Left colon (tissue), 2 donors: ENCODE data around the gene ULK4. TPM values are rescaled to one million over a fixed set of nuclear protein-coding genes. Genes with fewer than 3 reads are reported as not detected.
"Not testable (repeated sequence)": the region's sequence is repeated elsewhere in the genome, so short reads cannot be mapped to it uniquely, and the experiment has no call there.

Source experiments
- ATAC-seq: fragments of 200-7000 bp; cut with Tn5 transposase; one replicate; pipeline ENCODE4 v1.9.1; 2020; ENCODE audit warnings: mild to moderate bottlenecking, moderate library complexity
- DNase-seq, 2 donors: peaks; one replicate each; pipeline ENCODE4 v3.0.0-alpha.2; 2020
- intact Hi-C, 2 donors: fragments of 100-400 bp; cut with DNase I in 1 of 2; cut with micrococcal nuclease in 1 of 2; formaldehyde crosslinking; loops; one replicate each; pipeline versions ENCODE4 v1.11.2 to v1.14.0; 2022; cut with DNase I, micrococcal nuclease
- total RNA-seq, 2 donors: library from RNA; stranded (reverse); fragmentation: NEBNext Ultra II Directional; extraction: Animal tissue kit (Norgen Biotek cat#: 25700); gene quantifications; one replicate each; pipeline ENCODE4 v1.2.1, GENCODE V29; 2021
- donor health status: DM: no; HTN: no; CAD: no.
- donor health status: DM: yes; HTN: yes; CAD: no.

Gene ULK4
- total RNA-seq, 2 donors from 2014 or later, result 5.3 to 5.7 TPM

DNA sequence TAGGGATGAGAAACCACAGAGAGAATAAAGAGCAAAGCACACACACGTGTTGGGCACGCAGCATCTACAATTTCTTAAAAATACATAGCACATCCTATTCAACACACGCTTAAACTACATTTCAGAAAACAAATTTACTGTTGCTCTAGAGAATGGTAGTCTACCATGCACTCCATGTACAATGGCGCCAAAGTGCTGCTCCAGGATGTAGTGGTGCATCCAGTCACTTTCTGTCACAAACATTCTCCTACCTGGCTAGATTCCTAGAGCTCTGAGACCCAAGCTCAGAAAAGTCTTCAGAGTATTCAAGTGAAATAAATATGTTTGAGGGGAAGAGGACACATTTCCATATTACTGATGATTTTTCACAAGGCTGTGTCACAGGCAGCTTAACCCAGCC, 388.3 kb downstream of the ULK4 start:
- intact Hi-C loops, result no loop called here
- DNase-seq, result no peak
- ATAC-seq, result no peak

DNA sequence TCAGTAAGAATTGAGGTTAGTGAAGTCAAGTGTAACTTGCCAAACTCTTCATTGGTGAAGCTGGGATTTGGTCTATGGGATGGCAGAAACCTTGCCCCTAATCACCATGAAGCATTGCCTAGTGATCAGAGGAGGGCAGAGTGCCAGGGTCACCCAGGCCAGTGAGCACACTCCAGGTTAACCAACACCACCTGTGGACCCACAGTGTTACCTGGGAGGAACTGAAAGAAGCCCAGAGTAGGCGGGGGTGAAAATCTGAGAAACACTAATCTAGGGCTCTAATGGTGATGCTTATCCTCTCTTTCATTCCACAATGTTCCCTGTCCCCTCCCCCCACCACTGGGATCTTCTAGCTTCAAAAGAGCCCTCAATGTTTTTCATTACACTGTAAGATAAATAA, 389.8 kb downstream of the ULK4 start:
- DNase-seq (no peak), ATAC-seq (no peak)
- intact Hi-C loops, result no loop called here

DNA sequence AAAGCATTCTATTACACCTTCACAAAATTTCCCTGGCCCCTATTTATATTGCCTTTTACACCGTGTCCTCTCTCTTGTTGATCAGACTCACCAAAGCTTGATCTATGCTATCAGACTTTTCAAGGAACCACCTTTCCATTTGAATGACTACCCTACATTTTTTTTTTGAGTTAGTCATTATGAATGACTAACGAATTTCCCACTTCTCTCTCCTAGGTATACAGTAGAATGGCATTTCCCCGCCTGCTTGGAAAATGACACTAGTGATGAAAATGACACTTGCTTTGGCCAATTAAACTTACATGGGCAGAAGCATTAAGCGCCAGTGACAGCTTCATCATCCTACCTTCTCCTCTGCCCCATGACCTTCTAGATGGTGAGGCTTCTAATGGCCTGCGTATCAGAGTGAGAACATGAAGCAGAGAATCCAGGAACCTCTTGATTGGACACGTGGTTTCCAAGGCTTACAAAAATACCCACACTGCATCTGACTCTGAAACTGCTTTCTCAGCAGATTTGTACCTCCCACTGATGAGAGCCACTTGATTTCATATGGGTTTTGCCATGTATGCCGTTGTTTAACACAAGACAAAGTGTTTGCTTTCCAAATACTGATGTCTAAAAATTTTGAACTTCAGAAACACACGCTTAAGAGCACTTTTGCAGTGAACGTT, 392.1 kb downstream of the ULK4 start:
- ATAC-seq (no peak), DNase-seq (no peak)
- intact Hi-C loops, result no loop called here

DNA sequence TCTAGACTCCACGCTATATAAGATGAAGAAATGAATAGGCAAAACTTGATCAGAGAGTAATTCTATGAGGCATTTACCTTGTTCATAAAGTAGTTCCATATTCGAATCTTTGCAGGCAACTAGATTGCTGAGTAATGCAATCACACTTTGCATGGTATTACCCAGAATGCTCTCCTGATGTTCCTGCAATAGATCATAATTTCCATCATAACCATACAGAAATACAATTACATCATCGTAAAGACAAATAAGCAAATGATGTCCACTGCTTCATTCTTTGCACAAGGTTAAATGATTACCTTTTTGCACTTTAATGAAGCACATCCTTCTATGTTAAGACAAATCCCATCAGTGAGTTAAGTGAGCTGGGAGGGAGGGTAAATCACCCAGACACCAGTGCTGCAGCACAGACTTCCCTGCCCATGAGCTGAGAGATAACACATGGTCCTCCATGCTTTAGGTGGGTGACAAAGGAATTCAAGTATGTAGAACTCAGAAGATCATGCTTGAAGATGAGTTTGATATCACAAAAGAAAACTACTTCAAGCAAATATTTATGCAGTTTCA, 395.9 kb downstream of the ULK4 start:
- DNase-seq (no peak), ATAC-seq (peak; percentile 77)
- intact Hi-C loops, result no loop called here

DNA sequence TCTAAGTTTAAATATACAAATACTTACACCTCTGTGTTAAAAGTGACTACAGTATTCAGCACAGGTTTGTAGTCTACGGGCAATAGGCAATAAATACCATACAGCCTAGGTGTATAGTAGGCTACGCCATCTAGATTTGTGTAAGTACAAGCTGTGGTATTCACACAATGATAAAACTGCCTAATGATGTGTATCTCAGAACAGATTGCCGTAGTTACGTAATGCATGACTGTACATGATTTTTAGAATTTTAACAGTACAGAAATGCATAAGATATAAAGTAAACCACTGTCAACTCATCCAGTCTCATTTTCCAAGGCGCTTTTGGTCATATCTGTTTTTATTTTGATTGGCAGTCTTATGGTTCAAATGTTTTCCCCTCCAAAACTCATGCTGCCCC, 396.9 kb downstream of the ULK4 start:
- intact Hi-C loops, result no loop called here
- no peak for ATAC-seq
- no peak for DNase-seq

DNA sequence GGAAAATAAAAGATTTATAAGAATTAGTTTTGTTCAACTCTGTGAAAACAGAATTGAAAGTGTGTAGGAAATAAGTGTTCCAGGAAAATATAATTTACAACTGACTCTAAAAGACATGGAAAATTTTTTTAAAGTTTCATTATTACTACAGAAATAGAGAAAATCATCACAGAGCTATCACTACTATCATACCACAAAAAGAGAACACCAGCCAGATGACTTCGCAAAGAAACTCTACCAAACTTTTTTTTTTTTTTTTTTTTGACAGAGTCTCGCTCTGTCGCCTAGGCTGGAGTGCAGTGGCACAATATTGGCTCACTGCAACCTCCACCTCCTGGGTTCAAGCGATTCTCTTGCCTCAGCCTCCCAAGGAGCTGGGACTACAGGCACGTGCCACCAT, 405.7 kb downstream of the ULK4 start:
- ATAC-seq, intact Hi-C loops, DNase-seq: not testable (repeated sequence)

DNA sequence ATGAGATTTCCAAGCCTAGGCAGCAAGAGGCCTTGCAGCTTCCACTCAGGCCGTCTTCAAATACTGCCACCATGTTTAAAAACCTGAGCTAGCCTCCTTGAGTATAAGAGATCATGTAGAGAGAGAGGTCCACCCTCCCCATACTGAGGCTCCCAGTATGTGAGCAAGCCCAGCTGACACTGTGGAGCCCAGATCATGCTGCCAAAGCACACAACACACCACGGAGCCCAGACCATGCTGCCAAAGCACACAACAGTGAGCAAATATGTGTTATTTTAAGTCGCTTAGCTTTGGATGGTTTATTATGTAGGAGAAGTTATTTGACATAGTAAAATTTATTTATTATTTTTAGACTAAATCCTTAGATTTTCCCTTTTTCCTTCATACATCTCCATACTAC, 428.9 kb downstream of the ULK4 start:
- intact Hi-C loops, result no loop called here
- no peak for DNase-seq
- no peak for ATAC-seq

DNA sequence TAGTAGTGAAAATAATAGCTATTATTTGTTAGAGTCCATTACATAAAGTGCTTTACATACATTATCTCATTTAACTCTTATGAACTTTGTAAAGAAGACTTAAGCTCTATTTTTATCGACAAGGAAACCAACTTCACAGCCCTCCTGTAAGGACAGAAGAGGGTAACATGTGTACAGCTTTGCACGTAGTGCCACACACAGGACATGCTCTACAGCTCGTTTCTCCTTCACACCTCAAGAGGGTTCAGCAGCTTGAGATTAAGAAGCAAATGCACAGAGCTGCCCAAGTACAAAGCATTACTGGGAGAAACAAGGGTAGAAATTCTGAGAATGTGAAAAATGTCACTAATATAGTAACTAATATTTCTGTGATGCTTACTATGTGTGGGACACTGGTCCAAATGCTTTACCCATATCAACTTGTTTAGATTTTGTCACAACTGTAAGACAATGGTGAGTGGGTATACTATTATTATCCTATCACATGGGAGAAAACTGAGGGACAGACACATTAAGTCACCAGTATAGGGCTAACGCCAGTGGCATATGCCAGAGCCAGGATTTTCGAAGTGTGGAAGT, 434.8 kb downstream of the ULK4 start:
- intact Hi-C loops, result no loop called here
- ATAC-seq (no peak), DNase-seq (no peak)

DNA sequence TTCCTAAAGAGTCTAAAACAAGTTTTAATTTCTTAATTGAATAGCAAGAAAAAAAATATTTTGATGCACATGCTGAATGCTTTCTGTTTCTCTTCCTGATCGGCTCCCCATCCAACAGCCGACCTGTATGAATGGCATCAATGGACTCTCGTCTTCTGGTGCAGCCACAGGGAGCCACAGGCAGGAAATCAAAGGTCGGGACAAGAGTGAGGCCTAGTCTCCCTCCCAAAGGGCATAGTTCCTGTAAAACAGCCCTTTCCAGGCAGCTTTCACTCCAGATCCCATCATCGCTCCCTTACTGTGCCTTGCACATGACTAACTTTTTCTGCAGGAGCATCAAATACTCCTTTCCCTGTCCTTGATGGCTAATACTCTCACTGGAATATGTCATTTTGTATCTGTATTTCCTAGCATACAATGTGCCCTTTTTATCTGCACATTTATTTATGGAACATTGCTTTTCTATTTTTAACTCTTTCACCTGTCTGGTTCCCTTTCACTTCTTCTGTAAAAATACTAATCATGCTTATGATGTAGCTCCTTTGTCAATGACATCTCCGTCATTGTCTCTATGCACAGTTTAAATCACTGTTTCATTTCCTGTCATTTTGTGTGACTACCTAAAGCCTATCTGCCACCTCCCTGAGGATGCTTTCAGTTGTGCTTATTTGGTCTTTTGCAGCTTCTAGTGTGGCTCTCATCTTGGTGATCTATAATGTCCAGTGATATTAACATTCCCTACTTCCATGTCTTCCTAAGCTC, 436.4 kb downstream of the ULK4 start:
- ATAC-seq (no peak), DNase-seq (no peak)
- intact Hi-C loops, result no loop called here

DNA sequence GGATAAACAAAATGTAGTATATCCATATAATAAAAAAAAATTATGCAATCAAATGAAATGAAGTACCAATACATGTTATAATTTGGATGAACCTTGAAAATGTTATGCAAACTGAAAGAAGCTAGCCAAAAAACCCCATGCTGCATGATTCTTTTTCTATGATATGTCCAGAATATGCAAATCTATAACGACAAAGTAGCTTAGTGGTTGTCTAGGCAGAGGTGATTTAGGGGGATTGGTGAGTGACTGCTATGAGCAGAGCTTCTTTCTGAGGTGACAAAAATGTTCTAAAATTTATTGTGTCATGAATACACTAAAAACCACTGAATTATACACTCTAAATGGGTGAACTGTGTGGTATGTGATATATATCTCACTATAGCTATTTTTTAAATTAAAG, 438.0 kb downstream of the ULK4 start:
- ATAC-seq, result no peak
- no peak for DNase-seq
- intact Hi-C loops, result no loop called here

DNA sequence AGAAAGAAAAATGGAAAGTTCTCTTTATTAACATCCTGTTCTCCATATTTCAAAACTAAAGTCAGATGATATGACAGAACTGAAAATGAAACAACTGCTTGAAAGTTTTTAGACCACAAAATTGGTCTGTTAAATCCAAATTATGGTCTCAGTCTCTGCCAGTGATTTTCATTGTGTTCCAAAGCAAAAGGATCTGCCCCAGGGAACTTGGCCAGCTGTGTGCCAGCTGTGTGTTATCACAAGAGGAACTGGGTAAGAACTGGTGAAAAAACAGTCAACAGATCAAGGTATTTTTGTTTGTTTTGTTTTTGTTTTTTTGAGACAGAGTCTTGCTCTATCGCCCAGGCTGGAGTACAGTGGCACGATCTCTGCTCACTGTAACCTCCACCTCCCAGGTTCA, 439.3 kb downstream of the ULK4 start:
- intact Hi-C loops, result no loop called here
- ATAC-seq (no peak), DNase-seq (no peak)

DNA sequence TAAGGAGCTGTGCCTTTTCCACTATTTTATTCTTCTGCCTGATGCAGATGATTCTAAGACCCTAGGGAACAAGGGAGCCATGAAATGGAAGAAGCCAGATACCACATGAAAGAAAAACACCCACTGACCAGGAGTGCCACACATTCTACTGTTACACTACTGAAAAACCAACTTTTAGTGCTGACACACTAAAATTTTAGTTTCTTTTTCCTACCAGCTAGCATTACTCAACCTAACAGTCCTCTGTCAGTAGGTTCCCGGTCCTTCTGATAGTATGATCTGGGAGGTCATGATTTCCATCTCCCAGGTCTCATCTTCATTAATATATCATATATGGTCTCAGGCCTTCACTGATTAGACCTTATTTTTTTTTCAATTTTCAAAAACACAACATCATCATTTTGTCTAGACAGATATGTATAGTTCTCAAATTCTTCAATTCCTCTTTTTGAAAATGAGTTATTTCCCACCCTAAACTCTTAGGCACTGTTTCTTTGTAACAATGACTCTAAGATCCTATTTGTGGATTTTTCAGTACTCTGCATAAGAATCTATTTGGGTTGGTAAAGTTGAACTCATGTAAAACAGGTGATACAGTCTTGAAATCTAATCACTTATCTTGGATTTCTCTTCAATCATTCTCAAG, 440.8 kb downstream of the ULK4 start:
- intact Hi-C loops, result no loop called here
- no peak for DNase-seq
- no peak for ATAC-seq

DNA sequence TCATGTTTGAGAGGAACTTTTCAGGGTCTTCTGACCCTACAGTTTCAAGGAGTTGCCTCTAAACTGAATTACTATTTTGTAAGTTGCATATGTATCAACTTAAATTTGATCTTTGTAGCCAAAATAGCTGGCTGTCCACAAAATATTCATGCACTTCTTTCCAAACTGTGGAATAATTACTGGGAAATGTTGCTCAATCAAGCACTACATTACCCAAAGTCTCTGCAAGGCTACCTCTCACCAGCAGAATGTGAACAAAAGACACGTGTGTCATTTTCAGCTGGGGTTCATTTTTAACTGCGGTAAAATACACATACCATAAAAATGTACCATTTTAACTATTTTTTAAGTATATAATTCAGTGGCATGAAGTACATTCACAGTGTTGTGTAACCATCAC, 442.2 kb downstream of the ULK4 start:
- DNase-seq (no peak), ATAC-seq (no peak)
- intact Hi-C loops, result no loop called here

DNA sequence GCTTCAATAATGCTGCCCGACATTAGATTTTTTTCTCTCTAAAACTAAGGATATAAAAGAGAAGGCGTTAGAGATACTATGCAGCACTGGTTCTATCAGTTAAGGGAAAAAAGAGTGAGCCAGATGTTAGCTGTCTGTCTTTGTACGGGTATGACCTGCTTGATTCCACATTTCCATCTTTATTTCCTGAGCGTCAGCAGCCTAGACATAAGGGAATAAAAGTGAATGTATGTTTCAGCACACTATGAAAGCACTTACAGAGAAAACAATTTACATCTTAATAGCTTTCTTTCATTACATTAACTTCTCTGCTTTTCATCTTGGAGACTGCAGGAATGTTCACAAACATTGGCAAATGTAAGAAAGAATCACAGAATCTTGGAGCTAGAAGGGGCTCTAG, 443.3 kb downstream of the ULK4 start:
- ATAC-seq (no peak), DNase-seq (no peak)
- intact Hi-C loops, result no loop called here

DNA sequence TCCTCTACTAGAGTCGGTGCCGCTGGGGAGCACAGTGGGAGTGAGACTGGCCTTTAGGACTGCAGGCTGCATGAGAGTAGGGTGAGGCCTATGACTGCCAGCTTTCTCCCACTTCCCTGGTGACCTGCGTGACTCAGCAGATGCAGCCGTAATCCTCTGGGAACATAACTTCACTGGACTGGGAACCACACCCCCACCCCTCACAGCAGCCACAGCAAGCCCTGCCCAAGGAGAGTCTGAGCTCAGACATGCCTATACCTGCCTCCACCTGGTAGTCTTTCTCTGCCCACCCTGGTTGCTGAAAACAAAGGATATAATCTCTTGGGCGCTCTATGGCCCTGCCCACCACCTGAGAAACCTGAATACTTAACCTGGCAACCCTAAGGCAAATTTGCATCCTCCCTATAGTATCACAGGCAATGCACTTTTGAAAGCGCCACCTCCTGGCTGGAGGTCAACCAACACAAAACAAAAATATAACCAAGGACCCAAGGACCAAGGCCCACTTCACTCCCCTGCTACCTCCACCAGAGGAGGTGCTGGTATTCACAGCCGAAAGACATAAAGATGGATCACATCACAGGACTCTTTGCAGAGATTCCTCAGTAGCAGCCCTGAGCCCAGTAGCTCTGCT, 453.7 kb downstream of the ULK4 start:
- ATAC-seq, result no peak
- intact Hi-C loops, result no loop called here
- DNase-seq, result no peak

DNA sequence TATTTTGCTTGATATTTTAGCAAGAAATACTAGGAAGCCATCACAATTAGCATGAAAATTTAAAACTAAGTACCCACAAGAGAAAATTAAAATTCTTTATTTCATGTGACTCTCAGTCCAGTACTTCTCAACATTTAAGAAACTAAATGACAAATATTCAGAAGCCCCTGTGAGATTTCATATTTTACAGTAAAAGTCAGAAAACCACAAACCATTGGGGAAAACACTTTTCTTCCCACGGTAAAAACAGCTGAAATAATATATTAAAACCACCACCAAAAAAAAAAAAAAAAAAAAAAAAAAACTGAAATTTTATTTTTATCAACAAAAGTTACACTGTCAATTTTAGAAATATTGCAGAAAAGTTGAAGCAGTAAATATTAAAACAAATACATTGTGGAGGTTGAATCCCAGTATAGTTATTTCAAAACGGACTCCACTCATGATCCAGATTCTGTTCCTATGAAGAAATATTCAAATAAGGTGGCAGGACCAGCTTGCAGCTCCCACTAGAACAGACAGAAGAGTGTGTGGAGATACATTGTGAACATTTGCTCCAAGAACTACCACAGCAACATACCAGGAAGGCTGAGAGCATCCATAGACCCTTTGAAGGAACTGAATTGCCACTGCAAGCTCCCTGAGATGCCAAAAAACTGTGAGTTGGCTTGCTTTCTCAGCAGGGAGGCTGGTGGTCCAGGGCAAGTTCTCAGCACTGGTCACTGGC, 454.4 kb downstream of the ULK4 start:
- ATAC-seq (no peak), DNase-seq (no peak)
- intact Hi-C loops, result no loop called here

DNA sequence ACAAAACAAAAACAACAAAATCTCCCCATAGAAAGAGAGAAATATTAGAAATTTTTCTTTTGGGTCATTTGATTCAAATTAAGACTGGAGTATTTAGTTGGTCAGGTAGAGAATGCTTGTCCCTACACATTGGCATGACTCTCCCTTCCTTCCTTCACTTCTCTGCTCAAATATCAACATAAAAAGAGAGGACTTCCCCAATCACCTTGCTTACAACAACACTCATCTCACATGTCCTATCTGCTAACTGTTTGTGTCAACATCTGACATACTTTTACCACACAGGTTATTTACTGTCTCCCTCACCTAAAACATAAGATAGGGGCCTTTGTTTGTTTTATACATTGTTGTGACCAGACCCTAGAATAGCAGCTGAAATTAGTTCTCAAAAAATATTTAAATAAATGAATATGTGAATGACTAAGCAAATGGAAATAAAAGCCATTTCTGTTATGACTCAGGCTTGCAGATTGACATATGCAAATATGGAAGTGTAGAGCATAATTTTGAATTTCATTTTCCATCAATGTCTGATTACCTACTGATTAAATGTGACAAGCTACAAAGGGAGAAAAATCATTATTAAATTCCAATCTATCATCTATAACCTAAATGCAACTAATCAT, 457.8 kb downstream of the ULK4 start:
- intact Hi-C loops, result no loop called here
- DNase-seq (no peak), ATAC-seq (no peak)

DNA sequence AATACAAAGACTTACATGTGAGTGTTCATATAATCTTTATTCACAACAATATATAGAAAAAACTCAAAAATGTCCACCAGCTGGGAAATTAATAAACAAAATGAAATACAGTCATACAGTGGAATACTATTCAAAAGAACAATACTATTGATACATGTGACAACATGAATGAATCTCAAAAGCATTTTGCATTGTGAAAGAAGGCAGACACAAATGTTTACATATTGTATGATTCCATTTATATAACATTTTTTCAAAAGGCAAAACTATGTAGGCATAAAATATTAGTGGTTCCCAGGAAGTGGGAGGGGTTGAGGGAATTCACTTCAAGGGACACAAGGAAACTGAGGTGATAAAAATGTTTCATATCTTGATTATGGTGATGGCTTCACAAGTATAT, 459.4 kb downstream of the ULK4 start:
- ATAC-seq, result no peak
- intact Hi-C loops, result no loop called here
- no peak for DNase-seq
